ENCODE data around the gene PDZRN3.

DNA sequence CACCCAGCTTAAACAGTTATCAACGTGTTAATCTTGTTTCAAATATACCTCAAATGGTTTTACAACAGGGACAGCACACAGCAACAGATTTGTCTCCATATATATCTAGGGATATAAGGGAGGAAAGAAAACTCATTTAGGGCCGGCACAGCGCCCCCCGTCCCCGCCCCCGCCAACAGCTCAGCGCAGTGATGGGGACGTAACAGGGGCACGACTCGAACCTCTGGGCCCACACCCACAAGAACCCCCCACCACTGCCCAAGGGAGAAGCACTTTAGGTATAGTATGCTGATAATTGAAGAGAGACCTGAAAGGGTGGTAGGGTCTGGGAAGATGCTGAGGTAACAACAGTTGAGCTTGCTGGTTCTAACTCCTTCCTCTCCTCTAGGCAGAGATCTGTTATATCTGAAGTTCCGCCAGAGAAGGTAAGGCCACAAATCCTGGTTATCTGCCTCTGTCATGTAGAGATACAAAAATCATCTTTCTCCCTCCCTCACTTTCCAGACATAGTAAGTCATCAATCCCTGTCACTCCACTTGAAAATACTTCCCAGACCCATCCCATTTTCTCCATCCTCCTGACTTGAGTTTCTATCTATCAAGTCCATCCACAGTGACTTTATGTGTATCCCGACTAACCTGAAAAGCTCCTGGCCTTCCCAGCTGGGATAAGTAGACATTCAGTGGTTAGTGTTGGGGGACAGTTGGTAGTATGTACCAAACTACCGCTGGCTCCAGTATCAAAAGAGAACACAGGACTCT is 126.9 kb downstream of the PDZRN3 start:
- TF ChIP-seq EZH2 (IDR thresholded peaks at IDR 0.05; ENCODE audit: borderline replicate concordance): no peak
- TF ChIP-seq, protein P1, sequence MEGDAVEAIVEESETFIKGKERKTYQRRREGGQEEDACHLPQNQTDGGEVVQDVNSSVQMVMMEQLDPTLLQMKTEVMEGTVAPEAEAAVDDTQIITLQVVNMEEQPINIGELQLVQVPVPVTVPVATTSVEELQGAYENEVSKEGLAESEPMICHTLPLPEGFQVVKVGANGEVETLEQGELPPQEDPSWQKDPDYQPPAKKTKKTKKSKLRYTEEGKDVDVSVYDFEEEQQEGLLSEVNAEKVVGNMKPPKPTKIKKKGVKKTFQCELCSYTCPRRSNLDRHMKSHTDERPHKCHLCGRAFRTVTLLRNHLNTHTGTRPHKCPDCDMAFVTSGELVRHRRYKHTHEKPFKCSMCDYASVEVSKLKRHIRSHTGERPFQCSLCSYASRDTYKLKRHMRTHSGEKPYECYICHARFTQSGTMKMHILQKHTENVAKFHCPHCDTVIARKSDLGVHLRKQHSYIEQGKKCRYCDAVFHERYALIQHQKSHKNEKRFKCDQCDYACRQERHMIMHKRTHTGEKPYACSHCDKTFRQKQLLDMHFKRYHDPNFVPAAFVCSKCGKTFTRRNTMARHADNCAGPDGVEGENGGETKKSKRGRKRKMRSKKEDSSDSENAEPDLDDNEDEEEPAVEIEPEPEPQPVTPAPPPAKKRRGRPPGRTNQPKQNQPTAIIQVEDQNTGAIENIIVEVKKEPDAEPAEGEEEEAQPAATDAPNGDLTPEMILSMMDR (IDR thresholded peaks at IDR 0.05; ENCODE audit: poor library complexity): no peak
